WI38 (cell line): ENCODE results near the gene DNAJA3.

ENCODE experiments used
- H3K4me3 ChIP-seq: 2 replicates; pipeline ENCODE4 v1.5.1; 2011; ENCODE audit warnings: low read depth, mild to moderate bottlenecking, control low read depth, low read length
- TF ChIP-seq, protein P1 (sequence below): IDR thresholded peaks from 2 replicates; pipeline ENCODE4 v1.5.1; 2012; ENCODE audit warnings: low read depth, mild to moderate bottlenecking, control low read depth, low read length

The DNAJA3 gene

DNA sequence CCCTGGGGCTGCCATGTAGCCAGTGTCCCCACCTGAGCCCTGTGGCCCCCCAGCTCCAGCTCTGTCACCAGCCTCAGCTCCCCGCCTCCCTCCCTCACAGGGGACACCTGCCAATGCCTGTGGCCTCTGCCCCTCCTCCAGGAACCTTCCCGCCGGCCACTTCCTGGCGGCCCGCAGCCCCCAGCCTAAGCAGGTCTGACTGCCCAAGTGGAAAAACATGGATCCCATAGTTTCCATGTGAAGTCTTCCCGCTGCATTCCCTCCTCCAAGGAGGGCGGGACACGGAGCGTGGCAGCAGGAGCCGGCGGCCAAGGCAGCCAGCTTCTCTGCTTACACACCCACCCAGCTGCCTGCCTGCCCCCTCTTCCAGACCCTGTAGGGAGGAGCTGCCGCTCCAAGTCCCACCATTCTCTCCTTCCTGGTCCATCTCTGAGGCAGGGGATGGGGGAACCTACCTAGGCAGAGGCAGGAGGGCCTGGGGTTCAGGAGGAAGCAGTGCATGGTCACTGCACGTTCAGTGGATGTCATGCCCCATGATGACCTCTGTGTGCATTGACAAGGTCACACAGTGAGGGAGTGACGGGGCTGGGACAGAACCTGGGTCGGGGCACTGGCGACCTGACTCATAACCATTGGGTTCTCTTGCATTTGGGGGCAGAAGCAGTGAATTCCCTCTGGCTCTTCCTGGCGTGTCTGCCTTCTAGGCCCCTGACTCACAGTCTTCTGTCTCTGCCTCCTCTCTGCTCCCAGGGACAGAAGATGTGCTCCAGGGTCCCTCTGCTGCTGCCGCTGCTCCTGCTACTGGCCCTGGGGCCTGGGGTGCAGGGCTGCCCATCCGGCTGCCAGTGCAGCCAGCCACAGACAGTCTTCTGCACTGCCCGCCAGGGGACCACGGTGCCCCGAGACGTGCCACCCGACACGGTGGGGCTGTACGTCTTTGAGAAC lies 45.3 kb upstream of the DNAJA3 start:
- H3K4me3 ChIP-seq = no peak overlapping the region
- TF ChIP-seq, protein P1, sequence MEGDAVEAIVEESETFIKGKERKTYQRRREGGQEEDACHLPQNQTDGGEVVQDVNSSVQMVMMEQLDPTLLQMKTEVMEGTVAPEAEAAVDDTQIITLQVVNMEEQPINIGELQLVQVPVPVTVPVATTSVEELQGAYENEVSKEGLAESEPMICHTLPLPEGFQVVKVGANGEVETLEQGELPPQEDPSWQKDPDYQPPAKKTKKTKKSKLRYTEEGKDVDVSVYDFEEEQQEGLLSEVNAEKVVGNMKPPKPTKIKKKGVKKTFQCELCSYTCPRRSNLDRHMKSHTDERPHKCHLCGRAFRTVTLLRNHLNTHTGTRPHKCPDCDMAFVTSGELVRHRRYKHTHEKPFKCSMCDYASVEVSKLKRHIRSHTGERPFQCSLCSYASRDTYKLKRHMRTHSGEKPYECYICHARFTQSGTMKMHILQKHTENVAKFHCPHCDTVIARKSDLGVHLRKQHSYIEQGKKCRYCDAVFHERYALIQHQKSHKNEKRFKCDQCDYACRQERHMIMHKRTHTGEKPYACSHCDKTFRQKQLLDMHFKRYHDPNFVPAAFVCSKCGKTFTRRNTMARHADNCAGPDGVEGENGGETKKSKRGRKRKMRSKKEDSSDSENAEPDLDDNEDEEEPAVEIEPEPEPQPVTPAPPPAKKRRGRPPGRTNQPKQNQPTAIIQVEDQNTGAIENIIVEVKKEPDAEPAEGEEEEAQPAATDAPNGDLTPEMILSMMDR = no peak

DNA sequence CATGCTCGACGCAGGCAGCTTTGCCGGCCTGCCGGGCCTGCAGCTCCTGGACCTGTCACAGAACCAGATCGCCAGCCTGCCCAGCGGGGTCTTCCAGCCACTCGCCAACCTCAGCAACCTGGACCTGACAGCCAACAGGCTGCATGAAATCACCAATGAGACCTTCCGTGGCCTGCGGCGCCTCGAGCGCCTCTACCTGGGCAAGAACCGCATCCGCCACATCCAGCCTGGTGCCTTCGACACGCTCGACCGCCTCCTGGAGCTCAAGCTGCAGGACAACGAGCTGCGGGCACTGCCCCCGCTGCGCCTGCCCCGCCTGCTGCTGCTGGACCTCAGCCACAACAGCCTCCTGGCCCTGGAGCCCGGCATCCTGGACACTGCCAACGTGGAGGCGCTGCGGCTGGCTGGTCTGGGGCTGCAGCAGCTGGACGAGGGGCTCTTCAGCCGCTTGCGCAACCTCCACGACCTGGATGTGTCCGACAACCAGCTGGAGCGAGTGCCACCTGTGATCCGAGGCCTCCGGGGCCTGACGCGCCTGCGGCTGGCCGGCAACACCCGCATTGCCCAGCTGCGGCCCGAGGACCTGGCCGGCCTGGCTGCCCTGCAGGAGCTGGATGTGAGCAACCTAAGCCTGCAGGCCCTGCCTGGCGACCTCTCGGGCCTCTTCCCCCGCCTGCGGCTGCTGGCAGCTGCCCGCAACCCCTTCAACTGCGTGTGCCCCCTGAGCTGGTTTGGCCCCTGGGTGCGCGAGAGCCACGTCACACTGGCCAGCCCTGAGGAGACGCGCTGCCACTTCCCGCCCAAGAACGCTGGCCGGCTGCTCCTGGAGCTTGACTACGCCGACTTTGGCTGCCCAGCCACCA lies 44.4 kb upstream of the DNAJA3 start:
- H3K4me3 ChIP-seq = no peak overlapping the region
- TF ChIP-seq, protein P1 = no peak

DNA sequence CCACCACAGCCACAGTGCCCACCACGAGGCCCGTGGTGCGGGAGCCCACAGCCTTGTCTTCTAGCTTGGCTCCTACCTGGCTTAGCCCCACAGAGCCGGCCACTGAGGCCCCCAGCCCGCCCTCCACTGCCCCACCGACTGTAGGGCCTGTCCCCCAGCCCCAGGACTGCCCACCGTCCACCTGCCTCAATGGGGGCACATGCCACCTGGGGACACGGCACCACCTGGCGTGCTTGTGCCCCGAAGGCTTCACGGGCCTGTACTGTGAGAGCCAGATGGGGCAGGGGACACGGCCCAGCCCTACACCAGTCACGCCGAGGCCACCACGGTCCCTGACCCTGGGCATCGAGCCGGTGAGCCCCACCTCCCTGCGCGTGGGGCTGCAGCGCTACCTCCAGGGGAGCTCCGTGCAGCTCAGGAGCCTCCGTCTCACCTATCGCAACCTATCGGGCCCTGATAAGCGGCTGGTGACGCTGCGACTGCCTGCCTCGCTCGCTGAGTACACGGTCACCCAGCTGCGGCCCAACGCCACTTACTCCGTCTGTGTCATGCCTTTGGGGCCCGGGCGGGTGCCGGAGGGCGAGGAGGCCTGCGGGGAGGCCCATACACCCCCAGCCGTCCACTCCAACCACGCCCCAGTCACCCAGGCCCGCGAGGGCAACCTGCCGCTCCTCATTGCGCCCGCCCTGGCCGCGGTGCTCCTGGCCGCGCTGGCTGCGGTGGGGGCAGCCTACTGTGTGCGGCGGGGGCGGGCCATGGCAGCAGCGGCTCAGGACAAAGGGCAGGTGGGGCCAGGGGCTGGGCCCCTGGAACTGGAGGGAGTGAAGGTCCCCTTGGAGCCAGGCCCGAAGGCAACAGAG lies 43.5 kb upstream of the DNAJA3 start:
- no peak overlapping the region for H3K4me3 ChIP-seq
- TF ChIP-seq, protein P1 = no peak

DNA sequence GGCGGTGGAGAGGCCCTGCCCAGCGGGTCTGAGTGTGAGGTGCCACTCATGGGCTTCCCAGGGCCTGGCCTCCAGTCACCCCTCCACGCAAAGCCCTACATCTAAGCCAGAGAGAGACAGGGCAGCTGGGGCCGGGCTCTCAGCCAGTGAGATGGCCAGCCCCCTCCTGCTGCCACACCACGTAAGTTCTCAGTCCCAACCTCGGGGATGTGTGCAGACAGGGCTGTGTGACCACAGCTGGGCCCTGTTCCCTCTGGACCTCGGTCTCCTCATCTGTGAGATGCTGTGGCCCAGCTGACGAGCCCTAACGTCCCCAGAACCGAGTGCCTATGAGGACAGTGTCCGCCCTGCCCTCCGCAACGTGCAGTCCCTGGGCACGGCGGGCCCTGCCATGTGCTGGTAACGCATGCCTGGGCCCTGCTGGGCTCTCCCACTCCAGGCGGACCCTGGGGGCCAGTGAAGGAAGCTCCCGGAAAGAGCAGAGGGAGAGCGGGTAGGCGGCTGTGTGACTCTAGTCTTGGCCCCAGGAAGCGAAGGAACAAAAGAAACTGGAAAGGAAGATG lies 42.8 kb upstream of the DNAJA3 start:
- TF ChIP-seq, protein P1 = no peak
- no peak overlapping the region for H3K4me3 ChIP-seq

DNA sequence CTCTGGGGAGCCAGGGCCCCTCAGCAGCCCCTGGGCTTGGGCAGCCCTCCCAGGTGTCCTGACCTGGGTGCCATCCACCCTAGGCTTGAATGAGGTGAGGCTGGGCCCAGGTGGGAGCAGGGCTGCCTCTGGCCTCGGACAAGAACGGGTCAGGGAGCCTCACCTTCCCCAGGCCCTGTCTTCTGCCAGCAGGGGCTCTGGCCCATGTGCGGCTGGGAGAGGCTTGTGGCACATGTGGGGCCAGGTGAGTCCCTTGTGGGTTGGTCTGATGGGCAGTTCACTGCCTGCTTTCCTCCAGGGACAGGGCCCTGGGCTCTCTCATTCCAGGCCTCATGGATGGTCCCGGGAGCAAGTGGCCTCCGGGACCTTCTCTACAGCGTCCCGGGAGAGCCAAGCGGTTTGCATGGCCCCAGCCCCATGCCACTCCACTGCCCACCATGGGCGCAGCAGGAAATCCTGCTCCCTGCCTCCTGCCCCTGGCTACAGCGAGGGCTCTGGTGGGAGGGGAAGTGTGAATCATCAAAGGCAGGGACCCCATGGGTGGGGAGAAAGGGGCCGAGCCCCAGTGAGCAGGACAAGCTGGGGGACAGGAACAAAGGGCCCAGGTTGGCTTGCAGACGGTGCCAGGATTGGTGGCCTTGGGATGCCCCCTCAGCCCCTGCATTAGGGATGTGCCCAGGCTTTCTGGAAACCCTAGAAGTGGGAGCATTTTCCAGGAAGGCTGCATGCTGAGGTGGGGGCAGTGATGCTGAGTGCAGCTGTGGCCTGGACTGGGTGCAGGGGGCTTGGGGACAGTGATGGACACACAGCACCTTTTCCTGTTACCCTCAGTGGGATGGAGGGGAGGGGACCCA lies 41.9 kb upstream of the DNAJA3 start:
- TF ChIP-seq, protein P1 = no peak
- H3K4me3 ChIP-seq = no peak overlapping the region

DNA sequence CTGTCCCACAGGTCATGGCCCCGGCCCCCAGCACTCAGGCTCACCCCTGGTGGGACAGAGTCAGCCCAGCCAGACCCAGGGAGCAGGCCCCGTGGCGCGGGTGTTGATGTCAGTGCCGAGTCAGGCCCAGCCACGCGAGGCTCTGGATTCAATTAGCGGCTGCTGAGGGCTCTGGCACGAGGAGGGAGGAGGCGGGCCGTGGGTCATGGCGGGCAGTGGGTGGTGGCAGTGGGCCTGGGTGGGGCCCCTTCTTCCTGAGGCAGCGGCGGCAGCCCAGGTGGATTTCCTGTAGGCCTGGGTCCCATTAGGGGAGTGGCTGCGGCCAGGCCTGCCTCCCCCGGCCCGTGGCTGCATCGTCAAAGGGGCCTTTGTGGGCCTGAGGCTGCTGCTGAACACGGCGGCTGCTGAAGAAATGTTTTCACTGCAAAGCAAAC lies 41.1 kb upstream of the DNAJA3 start:
- no peak overlapping the region for H3K4me3 ChIP-seq
- TF ChIP-seq, protein P1 = no peak
